ENCODE measurements around the gene RYR3.

Gene RYR3

GRCh38 chr15:33766389-33766788 lies 455.6 kb downstream of the RYR3 start (continued):
- no peak for TF ChIP-seq ZNF639 (tag by site-specific recombination; IDR thresholded peaks at IDR 0.05)
- TF ChIP-seq ZNF18 (tag by site-specific recombination; IDR thresholded peaks at IDR 0.05), result no peak
- TF ChIP-seq ZNF26 (tag by site-specific recombination; IDR thresholded peaks at IDR 0.05), result no peak
- TF ChIP-seq ZSCAN16 (tag by site-specific recombination; IDR thresholded peaks at IDR 0.05), result no peak

DNA sequence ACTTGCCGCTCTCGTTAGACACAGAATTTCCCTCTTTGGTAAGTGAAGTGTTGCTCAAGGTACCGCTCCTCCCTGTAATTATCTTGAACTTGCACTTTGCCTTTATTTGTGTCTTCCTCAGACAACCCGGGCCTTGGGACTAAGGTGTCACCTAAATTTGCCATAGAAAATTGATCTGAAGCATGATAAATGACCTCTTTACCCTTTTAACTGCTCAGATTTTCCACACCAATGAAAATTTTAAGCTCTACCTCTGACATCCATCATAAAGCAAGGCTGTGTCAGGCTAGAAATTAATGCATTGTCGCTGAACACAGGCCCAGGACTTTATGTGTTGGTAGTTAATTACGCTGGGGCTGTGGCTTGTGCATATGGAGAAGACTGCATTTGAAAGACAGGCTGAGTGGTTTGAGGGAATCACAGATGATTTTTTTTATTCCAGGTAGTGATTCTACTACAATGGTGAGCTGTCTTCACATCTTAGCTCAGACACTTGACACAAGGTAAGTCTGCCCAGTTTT lies 458.0 kb downstream of the RYR3 start:
- POLR2A ChIA-PET, result no interaction called here
- H3K4me1 ChIP-seq (ENCODE audit: control insufficient read depth, insufficient read depth, low read length), result no peaks in the 10 kb centered on the region
- H3K9me3 ChIP-seq (ENCODE audit: control insufficient read depth, insufficient read depth, low read depth, low read length), result no peaks in the 10 kb centered on the region
- H3K27ac ChIP-seq (ENCODE audit: extremely low read depth, low read depth, low read length), result no peak overlapping the region
- H3K4me3 ChIP-seq (ENCODE audit: low read depth, low read length), result no peak overlapping the region
- CTCF ChIA-PET, result interaction anchor here (1.2 kb wide), 1 partner anchor 31 kb away, joined by 3 read pairs; no protein-coding TSS in a partner anchor
- TF ChIP-seq ZNF248 (tag by site-specific recombination; IDR thresholded peaks at IDR 0.05) (no peak), ZNF324 (tag by site-specific recombination; IDR thresholded peaks at IDR 0.05) (no peak), ZNF121 (tag by site-specific recombination; IDR thresholded peaks at IDR 0.05) (no peak), REPIN1 (tag by site-specific recombination; IDR thresholded peaks at IDR 0.05; ENCODE audit: low read depth) (no peak), ZNF416 (tag by site-specific recombination; IDR thresholded peaks at IDR 0.05) (no peak), GFI1B (tag by site-specific recombination; IDR thresholded peaks at IDR 0.05) (no peak), ZNF549 (tag by site-specific recombination; IDR thresholded peaks at IDR 0.05) (no peak), ZNF19 (tag by site-specific recombination; IDR thresholded peaks at IDR 0.05; ENCODE audit: low read depth) (no peak), ZNF777 (tag by site-specific recombination; IDR thresholded peaks at IDR 0.05; ENCODE audit: borderline replicate concordance) (no peak), ZNF157 (tag by site-specific recombination; IDR thresholded peaks at IDR 0.05) (no peak), ZNF624 (tag by site-specific recombination; IDR thresholded peaks at IDR 0.05) (no peak), ZNF529 (tag by site-specific recombination; IDR thresholded peaks at IDR 0.05; ENCODE audit: insufficient replicate concordance) (no peak), ATF2 (tag by site-specific recombination; IDR thresholded peaks at IDR 0.05; ENCODE audit: low read depth) (no peak), ZNF76 (tag by site-specific recombination; IDR thresholded peaks at IDR 0.05; ENCODE audit: borderline replicate concordance, low read depth) (no peak), ZNF830 (tag by site-specific recombination; IDR thresholded peaks at IDR 0.05; ENCODE audit: low read depth) (no peak), ZNF561 (tag by site-specific recombination; IDR thresholded peaks at IDR 0.05; ENCODE audit: borderline replicate concordance) (no peak), ZNF138 (tag by site-specific recombination; IDR thresholded peaks at IDR 0.05; ENCODE audit: borderline replicate concordance) (no peak), ZNF302 (tag by site-specific recombination; IDR thresholded peaks at IDR 0.05; ENCODE audit: low read depth) (no peak), ZNF610 (tag by site-specific recombination; IDR thresholded peaks at IDR 0.05; ENCODE audit: borderline replicate concordance) (no peak), HOXA7 (CRISPR knock-in tag; IDR thresholded peaks at IDR 0.05; ENCODE audit: borderline replicate concordance) (no peak)
- no peaks in the 10 kb centered on the region for H3K36me3 ChIP-seq (ENCODE audit: control insufficient read depth in 2 of 2, insufficient read depth in 1 of 2, low read length in 2 of 2)

Measured in HEK293 (cell line).